Measurements from ENCODE around the gene TSPAN15. TPM values are rescaled to one million over a fixed set of nuclear protein-coding genes. Genes with fewer than 3 reads are reported as not detected.

The TSPAN15 gene
- total RNA-seq, 1 experiment from 2014 or later = 108 TPM

- no TSS peak for BruUV-seq (replicated peaks)
- no peaks in the 10 kb centered on the region for H3K36me3 ChIP-seq (ENCODE audit: low read depth)
- H3K27ac ChIP-seq = peak overlapping the region; percentile 96
- ChIA-PET CTCF (interaction anchor here (4.1 kb wide), 1 partner anchor 11 kb away, joined by 33 read pairs; the partner anchor contains the start of gene TSPAN15), POLR2A (ENCODE audit: unreplicated experiment) (interaction anchor here (0.7 to 0.8 kb wide), 2 partner anchors 11 to 15 kb away, joined by 3 to 5 read pairs; partner anchors contain the start of gene TSPAN15)
- H2AFZ ChIP-seq = no peak overlapping the region
- intact Hi-C loops (cut with micrococcal nuclease; ENCODE audit: unreplicated experiment) = loop anchor here (1.0 kb wide), 1 partner anchor 19 kb away; no protein-coding TSS in a partner anchor
- peaks cover 44% of the 10 kb centered on the region for H3F3A ChIP-seq (ENCODE audit: insufficient read depth, low read depth)
- H3K79me2 ChIP-seq (ENCODE audit: low read depth) = no peaks in the 10 kb centered on the region
- no peaks in the 10 kb centered on the region for H4K20me1 ChIP-seq (ENCODE audit: insufficient read depth)
- peak; percentile 77 to 80 for DNase-seq
- H3K9me3 ChIP-seq (ENCODE audit: insufficient read depth, low read depth) = no peaks in the 10 kb centered on the region
- H3K4me1 ChIP-seq (replicated peaks; ENCODE audit: insufficient read depth) = peaks cover 63% of the 10 kb centered on the region
- no peaks in the 10 kb centered on the region for H3K9me2 ChIP-seq (ENCODE audit: insufficient read depth)
- peak overlapping the region; percentile 42; the same call in 1 of the 2 replicates for H3K4me3 ChIP-seq
- TF ChIP-seq CTCF (conservative IDR thresholded peaks at IDR 0.05) (0 out of 2 replicates have a peak, but pooled peaks have one; percentile 5), EZH2 (IDR thresholded peaks at IDR 0.05; ENCODE audit: low read depth) (no peak)
- H3K27me3 ChIP-seq (ENCODE audit: insufficient read depth, low read depth) = no peaks in the 10 kb centered on the region
- H3K4me2 ChIP-seq = peak overlapping the region; percentile 80
These were observed 11.9 kb upstream of the TSPAN15 start for GRCh38 chr10:69439350-69439739.

- peaks cover 69% of the 10 kb centered on the region for H3K4me1 ChIP-seq (replicated peaks; ENCODE audit: insufficient read depth)
- H4K20me1 ChIP-seq (ENCODE audit: insufficient read depth) = no peaks in the 10 kb centered on the region
- no peaks in the 10 kb centered on the region for H3K9me3 ChIP-seq (ENCODE audit: insufficient read depth, low read depth)
- TF ChIP-seq CTCF (conservative IDR thresholded peaks at IDR 0.05) (0 out of 2 replicates have a peak, but pooled peaks have one; percentile 4), EZH2 (IDR thresholded peaks at IDR 0.05; ENCODE audit: low read depth) (no peak)
- BruUV-seq (replicated peaks) = no TSS peak
- ChIA-PET POLR2A (ENCODE audit: unreplicated experiment) (interaction anchor here (0.7 to 0.8 kb wide), 2 partner anchors 11 to 16 kb away, joined by 3 to 5 read pairs; partner anchors contain the start of gene TSPAN15), CTCF (interaction anchor here (1.0 to 4.1 kb wide), 2 partner anchors 10 to 16 kb away, joined by 4 to 33 read pairs; partner anchors contain the start of gene TSPAN15)
- DNase-seq = peak; percentile 81 to 96
- H2AFZ ChIP-seq = no peak overlapping the region
- no peaks in the 10 kb centered on the region for H3K9me2 ChIP-seq (ENCODE audit: insufficient read depth)
- H3K36me3 ChIP-seq (ENCODE audit: low read depth) = no peaks in the 10 kb centered on the region
- H3K27me3 ChIP-seq (ENCODE audit: insufficient read depth, low read depth) = no peaks in the 10 kb centered on the region
- peak overlapping the region; percentile 42; the same call in 1 of the 2 replicates for H3K4me3 ChIP-seq
- H3K27ac ChIP-seq = peak overlapping the region; percentile 96
- H3K79me2 ChIP-seq (ENCODE audit: low read depth) = no peaks in the 10 kb centered on the region
- H3K4me2 ChIP-seq = peak overlapping the region; percentile 80
- intact Hi-C loops (cut with micrococcal nuclease; ENCODE audit: unreplicated experiment) = loop anchor here (1.0 kb wide), 1 partner anchor 18 kb away; no protein-coding TSS in a partner anchor
- peaks cover 50% of the 10 kb centered on the region for H3F3A ChIP-seq (ENCODE audit: insufficient read depth, low read depth)
These were observed 11.3 kb upstream of the TSPAN15 start for GRCh38 chr10:69439813-69440506.

DNA sequence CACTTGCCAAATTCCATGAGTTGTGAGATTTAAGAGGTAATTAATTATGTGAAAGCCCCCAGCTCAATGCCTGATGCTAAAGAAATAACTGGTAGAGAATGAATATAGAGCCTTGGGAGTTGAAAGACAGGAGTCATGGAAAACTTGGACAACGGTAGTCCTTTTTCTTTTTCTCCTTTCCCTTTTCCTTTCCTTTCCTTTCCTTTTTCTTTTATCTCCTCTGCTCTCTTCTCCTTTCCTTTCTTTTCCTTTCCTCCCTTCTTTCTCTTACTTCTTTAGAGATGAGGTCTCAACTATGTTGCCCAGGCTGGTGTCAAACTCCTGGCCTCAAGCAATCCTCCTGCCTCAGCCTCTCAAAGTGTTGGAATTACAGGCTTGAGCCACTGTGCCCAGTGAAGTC, 7.9 kb upstream of the TSPAN15 start:
- DNase-seq = no peak
- Histone ChIP-seq H3K9me3 (ENCODE audit: insufficient read depth, low read depth) (no peaks in the 10 kb centered on the region), H4K20me1 (ENCODE audit: insufficient read depth) (no peaks in the 10 kb centered on the region), H2AFZ (no peak overlapping the region), H3K4me2 (no peak overlapping the region), H3K9me2 (ENCODE audit: insufficient read depth) (no peaks in the 10 kb centered on the region), H3K27ac (no peak overlapping the region), H3K27me3 (ENCODE audit: insufficient read depth, low read depth) (no peaks in the 10 kb centered on the region), H3K36me3 (ENCODE audit: low read depth) (no peaks in the 10 kb centered on the region), H3K4me3 (no peak overlapping the region), H3K4me1 (replicated peaks; ENCODE audit: insufficient read depth) (peaks cover 84% of the 10 kb centered on the region), H3F3A (ENCODE audit: insufficient read depth, low read depth) (peaks cover 71% of the 10 kb centered on the region), H3K79me2 (ENCODE audit: low read depth) (no peaks in the 10 kb centered on the region)
- BruUV-seq (replicated peaks) = no TSS peak
- POLR2A ChIA-PET (ENCODE audit: unreplicated experiment) = no interaction called here
- CTCF ChIA-PET = no interaction called here
- intact Hi-C loops (cut with micrococcal nuclease; ENCODE audit: unreplicated experiment) = no loop called here
- TF ChIP-seq EZH2 (IDR thresholded peaks at IDR 0.05; ENCODE audit: low read depth) = no peak
- TF ChIP-seq CTCF (conservative IDR thresholded peaks at IDR 0.05) = no peak
